Stimulated activated CD4-positive, alpha-beta T cell treated with anti-CD3 and anti-CD28 coated beads, Interleukin-4, amount 100 ng/mL, for 48 hours (primary cell): ENCODE measurements around the gene EXOSC10.
"Not testable (repeated sequence)": the region's sequence is repeated elsewhere in the genome, so short reads cannot be mapped to it uniquely, and the experiment has no call there.

Source experiments
- DNase-seq, 2 donors: peaks; one replicate each; pipeline ENCODE4 v3.0.0-alpha.2; 2020; ENCODE audit warnings: low read depth in 2 of 2

EXOSC10 gene

DNA sequence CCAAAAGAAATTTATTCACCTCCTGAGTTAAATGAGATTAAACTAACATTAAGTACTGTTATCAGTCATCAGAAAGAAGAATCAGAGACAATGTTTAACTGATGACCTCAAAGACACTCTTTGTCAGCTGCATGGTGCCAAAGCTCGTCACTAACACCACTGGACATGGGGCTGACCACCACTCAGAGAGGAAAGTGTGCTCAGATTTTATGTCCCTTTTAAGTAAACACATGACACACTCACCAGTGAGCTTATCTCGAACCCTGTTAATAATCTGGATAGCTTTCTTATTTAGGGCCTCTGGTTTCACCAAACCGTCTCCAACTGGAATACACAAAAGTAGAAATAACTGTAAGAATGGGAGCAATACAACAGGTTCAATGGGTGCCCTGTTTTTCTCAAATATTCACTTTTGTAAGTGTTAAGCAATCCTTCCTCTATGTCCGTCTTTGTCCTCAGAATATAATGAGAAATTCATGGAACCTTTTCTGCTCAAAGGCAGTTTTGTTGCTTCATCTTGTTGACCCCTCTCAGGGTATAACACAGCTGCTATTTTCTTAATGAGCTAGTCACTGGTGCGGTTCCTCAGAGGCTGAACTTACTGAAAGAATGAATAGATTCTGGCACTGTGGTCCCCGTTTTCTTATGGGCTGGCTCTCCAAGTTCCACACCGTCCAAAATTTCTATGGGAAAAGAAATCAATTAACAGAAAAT lies 9.5 kb upstream of the EXOSC10 start:
- DNase-seq = no peak

DNA sequence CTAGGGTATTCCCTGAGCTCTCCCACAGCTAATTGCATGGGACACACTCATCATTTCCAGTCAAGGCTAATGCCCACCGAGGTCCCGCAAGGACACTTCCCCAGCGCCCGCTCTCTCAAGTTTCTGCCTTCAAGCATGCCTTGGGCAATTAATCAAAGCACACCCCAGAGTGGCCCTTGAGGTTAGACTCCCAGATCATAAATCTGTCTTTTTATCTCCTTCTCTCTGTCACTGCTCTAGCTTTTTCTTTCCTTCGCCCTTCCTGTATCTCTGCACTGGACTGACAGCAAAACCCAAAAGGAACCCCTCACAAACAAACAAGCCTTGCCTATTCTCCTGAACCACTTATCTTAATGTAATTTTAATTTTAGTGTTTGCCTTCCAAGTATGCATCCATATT lies 7.9 kb upstream of the EXOSC10 start:
- DNase-seq = no peak

DNA sequence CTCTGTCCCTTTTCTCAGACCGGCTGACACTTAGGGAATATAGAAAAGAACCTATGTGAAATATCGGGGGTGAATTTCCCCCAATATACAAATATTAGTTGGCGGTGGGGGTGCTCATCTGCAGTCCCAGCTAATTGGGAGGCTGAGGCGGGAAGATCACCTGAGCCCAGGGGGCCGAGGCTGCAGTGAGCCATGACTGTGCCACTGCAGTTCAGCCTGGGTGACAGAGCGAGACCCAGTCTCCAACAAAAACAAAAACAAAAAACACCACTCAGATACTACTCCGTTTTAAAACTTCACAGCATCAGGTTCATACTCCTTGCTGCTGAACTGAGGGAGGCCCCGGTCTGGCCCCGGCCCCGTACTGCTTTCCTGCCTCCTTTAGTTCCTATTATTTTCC lies 5.9 kb upstream of the EXOSC10 start:
- DNase-seq = no peak

DNA sequence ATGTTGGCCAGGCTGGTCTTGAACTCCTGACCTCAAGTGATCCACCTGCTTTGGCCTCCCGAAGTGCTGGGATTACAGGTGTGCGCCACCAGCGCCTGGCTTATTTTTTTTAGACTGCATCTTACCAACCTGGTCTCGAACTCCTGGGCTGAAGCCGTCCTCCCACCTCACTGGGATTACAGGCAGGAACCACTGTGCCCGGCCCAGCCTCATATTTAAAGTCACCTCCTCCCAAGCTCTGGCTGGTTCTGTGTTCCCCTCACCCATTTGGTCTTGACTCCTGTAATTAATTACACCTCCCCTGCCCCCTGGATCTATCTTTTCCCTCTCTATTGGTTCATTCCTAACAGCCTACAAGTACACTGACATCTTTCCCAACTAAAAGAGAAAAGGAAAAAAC lies 1.7 kb upstream of the EXOSC10 start:
- DNase-seq = no peak

DNA sequence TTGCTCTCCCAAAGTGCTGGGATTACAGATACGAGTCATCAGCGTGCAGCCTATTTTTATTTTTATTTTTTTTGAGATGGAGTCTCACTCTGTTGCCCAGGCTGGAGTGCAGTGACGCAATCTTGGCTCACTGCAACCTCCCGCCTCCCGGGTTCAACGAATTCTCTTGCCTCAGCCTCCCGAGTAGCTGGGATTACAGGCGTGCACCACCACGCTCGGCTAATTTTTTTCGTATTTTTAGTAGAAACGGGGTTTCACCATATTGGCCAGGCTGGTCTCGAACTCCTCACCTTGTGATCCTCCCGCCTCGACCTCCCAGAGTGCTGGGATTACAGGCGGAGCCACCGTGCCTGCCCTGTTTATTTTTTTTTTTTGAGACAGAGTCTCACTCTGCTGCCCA lies 1.1 kb upstream of the EXOSC10 start:
- not testable (repeated sequence) for DNase-seq

DNA sequence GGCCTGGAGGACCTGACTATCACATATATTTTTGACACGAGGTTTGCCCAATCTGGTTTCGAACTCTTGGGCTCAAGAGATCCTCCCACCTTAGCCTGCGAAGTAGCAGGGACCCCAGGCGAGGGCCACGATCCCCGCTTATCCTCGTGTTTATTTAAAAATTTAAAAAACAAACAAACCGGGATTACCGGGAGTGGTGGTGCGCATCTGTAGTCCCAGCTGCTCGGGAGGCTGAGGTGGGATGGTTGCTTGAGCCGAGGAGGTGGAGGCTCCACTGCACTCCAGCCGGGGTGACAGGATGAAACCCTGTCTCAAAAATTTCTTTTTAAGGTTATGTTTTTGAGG lies 452 bp upstream of the EXOSC10 start:
- DNase-seq = no peak

DNA sequence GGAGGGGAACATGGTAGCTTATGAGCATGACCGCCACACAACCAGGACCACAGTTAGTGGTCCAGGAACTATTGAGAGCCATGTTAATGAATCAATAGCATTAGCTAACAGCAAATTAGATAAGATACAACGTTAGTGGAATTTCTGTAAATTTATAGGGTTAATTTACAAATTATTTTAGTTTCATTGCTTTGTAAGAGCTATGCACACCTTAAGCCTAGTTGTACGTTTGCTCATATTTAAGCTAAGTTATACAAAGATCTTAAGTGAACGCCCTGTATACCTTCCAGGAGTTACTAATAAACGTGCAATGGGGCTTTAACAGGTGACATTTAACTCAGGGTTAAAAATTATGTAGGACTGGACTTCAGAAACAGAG lies 749 bp downstream of the EXOSC10 start:
- DNase-seq = no peak

DNA sequence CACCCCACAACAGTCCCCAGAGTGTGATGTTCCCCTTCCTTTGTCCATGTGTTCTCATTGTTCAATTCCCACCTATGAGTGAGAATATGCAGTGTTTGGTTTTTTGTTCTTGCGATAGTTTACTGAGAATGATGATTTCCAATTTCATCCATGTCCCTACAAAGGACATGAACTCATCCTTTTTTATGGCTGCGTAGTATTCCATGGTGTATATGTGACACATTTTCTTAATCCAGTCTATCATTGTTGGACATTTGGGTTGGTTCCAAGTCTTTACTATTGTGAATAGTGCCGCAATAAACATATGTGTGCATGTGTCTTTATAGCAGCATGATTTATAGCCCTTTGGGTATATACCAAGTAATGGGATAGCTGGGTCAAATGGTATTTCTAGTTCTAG lies 15.9 kb downstream of the EXOSC10 start:
- DNase-seq = not testable (repeated sequence)

DNA sequence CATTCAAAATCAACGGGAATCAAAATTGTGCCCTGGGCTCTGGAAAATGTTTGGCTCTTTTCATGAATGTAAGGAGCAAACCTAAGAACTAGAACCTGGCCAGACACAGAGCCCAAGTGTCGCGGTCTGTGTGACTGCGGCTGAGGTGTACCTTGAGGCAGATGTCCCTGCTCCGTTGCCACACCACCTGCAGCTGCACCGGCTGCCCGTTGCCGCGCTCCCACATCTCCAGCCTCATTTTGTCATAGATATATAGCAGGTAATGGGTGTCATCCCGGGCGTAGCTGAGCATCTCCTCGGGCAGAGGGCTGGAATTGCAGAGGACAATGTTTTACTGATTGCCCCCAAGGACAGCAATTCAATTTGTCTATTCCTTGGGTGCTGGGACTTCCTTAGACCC lies 18.7 kb downstream of the EXOSC10 start:
- no peak for DNase-seq

DNA sequence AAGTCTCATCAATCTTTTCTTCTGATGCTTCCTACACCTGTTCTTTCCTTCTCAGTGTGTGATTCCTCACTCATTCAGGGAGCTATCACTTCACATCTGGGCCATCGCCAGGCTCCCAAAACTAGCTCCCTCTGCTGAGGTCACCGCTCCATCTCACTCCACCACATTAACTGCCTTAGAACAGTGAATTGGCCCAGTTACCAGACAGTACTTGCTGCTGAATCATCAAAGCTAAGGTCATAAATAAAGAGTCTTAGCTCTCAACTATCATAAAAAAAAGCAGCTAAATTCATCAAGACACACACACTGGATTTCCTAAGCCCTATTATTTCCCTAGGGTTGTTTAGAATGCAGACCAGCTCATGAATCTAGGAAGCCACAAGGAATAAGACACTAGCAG lies 21.0 kb downstream of the EXOSC10 start:
- no peak for DNase-seq

DNA sequence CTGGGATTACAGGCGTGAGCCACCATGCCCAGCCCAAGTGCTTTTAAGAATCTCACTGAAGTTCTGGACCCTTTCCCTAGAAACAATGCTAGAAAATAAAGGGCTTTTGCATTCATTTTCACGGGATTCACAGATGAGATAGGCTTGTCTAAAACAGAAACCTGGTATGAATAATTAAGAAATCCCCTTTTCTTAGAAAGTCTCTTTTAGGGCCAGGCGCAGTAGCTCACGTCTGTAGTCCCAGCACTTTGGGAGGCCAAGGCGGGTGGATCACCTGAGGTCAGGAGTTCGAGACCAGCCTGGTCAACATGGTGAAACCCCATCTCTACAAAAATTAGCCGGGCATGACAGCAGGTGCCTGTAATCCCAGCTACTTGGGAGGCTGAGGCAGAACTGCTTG lies 26.3 kb downstream of the EXOSC10 start:
- not testable (repeated sequence) for DNase-seq

DNA sequence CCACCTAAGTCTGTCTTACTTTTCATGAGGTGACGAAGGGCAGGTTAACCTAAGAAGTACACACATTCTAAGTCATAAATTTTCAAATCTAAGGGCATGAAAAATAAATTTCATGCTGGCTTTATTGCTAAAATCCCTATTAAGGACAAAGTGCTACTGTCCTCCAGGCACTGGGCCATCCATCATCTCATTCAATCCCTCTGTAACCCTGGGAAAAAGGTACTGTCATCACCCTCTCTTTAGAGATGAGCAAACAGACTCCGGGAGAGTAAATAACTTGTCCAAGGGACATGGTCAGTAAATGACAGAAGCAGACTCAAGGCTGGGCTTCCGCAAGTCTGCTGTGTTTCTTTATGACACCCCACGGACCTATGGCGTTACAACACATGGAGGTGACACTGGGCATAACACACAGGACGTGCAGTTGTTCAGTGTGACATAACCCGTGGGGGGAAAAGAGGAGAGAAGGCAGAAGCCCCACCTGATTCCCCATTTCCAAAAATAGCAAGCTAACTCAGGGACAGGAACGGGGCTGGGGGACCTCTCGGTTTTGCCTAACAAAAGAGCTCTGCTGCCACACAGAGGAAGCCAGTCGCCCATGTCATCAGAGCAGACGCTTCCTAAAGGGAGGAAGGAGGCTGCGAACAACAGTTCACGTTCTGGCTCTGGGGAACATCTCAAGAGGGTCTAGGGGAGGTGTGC lies 27.3 kb downstream of the EXOSC10 start:
- DNase-seq = no peak

DNA sequence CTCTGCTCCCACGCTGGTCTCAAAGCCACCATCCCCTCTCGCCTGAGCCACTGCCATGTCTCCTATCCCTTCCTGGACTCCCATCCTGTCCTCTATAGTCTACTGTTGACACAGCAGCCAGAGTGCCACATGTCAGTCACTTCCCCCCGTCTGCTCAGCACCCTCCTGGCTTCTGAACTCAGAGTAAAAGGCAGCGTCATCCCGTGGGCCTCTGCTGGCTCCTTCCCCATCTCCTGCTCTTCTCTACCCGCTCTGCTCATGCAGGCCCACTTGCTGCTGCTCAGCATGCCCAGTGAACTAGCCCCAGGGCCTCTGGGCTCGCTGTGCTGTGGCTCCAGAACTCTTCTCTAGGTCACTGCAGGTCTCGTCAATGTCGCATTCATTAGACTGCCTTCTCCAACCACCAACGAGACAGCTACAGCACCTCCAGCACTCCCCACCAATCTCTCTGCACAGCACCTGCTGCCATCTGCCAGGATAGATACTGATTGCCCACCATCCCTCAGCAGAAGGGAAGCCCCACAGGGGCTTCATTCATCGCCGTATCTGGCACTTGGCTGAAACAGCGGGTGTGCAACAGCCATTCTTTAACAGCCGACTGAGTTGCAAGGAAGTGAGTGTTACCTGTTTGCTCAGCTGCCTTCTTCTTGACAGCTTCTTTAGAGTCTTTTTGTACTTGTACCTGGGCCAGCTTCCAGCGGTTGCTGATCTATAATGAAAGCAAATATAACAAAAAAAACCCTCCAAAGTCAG lies 28.0 kb downstream of the EXOSC10 start:
- no peak for DNase-seq

DNA sequence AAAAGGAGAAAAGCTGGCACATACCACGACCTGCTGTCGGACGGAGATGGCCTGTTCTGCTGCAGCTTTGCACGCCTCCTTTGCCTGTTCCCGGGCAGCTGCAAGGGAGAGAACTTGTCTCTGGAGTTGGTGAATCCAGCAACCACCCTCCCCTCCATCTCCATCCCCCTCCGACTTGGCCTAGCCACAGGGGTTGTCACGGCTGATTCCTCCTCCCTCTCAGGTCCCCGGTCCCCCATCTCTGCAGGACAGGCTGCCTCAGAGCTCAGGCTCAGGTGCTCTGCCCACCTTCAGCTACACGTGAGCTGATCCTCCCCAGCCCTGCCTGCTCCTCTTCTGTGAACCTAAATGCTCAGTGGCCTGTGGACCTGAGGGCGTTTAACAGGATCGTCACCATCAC lies 28.8 kb downstream of the EXOSC10 start:
- DNase-seq = no peak

DNA sequence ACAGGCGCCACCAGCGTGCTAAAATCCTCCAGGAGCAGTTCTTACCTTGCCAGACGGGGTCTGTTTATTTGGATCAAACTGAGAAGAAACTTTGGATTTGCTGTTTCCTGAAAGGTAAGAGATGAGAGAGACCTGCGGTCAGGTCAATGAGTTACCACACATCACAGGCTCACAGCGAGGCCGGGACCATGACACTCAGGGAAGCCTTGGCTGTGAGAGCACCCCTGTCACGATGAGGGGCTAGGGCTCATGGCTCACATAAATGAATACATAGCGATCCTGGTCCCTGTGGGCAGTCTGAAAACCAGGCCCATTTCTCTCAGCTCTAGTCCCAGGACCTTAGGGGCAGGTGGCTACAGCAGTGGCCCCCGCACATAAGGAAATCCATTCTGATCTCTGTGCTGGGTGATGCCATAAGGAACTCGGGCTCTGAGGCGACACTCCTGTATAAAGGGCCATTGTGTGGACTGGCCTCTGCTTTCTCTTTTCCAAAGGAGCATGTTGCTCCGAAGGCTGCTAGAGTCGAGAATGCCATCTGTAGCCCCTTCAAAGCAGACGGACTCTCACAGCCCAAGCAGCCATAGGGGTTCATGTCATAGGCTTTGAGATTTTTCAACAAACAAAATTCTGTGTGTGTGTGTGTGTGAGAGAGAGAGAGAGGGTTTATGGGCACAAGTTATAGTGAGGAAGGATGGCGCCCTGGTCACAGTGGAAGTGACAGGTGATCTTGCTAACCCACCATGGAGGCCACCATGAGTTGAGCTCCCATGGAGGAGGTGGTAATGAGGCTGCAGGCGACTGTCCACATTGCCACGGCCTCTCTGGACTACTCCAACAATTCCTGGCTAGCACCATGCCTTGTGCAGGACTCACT lies 30.8 kb downstream of the EXOSC10 start:
- DNase-seq = no peak

DNA sequence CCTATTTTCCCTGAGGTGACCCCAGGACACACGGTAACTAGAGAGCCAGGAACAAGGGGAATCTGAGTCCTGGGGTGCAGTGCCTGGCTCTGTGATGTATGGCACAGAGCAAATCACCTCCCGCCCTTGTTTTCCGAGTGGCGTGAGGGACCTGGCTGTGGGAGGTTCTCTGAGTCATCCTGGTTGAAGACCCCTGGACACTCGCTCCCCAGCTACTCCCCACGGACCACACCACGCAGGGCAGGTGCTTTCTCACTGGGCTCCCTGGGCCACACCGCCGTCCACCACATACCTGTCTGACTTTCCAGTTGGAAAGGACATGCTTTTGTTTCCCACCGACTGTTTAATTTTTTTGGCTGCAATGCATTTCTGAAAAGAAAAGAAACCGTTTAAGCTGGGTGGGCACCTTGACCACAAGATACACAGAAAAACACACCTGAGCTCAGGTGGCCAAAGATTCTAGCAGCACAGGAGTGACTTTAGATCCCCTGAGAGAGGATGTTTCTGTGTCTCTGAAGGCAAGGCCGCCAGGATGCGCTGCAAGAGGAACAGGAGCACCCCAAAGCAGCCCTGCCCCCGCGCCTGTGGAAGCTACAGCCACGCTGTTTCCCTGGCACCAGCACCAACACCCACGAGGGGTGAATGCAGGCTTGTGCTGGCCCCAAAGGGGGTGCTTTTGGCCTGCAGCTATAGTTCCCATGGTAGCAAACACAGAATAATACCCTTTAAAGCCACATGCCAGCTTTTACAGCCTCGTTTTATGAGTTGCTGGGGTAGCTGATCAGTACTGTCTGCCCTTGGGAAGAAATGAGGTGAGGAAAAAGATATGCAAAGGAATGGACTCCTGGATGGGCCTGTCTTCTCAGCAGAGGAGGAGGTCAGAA lies 31.7 kb downstream of the EXOSC10 start:
- no peak for DNase-seq

DNA sequence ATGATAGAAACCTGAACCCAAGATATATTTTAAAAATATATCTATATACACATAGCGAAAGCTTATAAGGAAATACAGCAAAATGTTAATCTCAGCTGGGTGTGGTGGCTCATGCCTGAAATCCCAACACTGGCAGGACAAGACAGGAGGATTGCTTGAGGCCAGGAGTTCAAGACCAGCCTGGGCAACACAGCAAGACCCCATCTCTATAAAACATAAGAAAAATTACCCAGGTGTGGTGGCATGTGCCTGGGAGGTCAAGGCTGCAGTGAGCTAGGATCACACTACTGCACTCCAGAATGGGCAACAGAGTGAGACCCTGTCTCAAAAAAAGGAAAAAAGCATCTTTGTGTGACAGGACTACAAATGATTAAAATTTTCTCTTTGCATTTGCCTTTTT lies 33.9 kb downstream of the EXOSC10 start:
- DNase-seq = no peak

DNA sequence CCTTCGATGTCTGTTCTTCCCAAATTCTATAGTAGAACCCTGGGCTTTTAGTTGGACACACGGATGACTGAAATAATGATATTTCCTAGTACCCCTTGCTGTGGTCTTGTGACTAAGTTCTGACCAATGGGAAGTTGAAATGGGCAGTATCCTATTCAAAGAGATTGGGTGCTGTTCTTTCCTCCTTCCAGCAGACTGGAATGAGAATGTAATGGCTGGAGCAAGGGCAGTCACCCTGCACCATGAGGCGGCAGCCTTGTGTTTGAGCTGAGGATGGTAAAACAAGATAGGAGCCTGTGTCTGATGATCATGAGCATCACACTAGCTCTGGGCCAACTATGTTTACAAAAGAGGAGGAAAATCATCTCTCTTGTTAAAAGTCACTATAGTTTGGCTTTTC lies 34.7 kb downstream of the EXOSC10 start:
- no peak for DNase-seq

DNA sequence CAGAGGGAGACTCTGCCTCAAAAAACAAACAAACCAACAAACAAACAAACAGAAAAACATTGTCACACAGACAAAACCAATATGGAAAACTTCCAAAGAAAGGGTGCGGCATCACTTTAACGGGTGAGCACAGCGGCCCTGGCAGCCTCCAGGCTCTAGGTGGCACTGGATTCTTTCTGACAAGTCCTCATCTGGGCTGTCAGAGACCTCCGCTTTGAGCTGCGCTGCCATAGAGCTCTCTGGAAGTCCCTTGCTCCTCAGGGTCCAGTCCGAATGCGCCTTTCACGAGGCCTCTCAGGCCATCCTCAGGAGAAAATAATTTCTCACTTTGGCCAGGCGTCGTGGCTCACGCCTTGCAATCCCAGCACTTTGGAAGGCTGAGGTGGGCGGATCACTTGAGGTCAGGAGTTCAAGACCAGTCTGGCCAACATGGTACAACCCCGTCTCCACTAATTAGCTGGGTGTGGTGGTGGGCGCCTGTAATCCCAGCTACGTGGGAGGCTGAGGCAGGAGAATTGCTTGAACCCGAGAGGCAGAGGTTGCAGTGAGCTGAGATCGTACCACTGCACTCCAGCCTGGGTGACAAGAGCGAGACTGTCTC lies 35.6 kb downstream of the EXOSC10 start:
- not testable (repeated sequence) for DNase-seq

DNA sequence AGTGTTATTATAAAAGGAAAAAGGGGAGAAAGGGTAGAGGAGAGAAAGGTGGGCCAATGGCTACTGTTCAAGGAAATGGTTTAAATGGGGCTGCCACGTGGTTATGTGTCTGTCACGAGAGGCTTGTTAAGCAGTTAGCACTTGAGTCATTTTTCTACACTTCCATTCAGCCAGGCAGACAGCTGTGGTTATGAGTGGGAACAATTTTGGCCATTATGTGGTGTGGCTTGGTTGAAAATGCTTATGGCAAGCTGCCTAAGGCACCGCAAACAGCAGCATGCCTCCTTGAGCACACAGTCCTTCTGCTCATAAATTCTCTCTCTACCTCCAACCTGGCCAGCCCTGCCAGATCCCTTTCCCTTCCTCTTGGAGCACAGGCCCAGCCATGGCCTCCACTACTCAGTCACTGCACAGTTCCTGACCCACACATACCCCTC lies 36.7 kb downstream of the EXOSC10 start:
- DNase-seq = no peak
